Cardiac fibroblast (primary cell): Measurements from ENCODE around the gene PGLYRP4.

Source experiments
- DNase-seq, 2 donors: peaks; one replicate each; pipeline versions ENCODE4 v3.0.0 to v3.0.0-alpha.2; 2010; ENCODE audit warnings: low read depth in 2 of 2
- H3K4me3 ChIP-seq, 2 donors: replicated peaks in 1 of 2; 1 replicate in 1 of 2; 2 replicates in 1 of 2; pipeline ENCODE4 v1.5.1; 2011; ENCODE audit warnings: low read depth in 2 of 2, low read length in 2 of 2, mild to moderate bottlenecking in 2 of 2, moderate library complexity in 1 of 2
- CTCF ChIP-seq: IDR thresholded peaks from one replicate; pipeline ENCODE4 v1.5.1; 2011; ENCODE audit warnings: low read depth, mild to moderate bottlenecking, low read length, inconsistent platforms

PGLYRP4 gene

GRCh38 chr1:153366261-153366660 is 17.6 kb upstream of the PGLYRP4 start:
- H3K4me3 ChIP-seq, result no peak overlapping the region
- DNase-seq, result no peak
- no peak for TF ChIP-seq CTCF

- no peak for TF ChIP-seq CTCF
- no peak overlapping the region for H3K4me3 ChIP-seq
- no peak for DNase-seq
Observed at GRCh38 chr1:153365696-153366095, 17.1 kb upstream of the PGLYRP4 start.

DNA sequence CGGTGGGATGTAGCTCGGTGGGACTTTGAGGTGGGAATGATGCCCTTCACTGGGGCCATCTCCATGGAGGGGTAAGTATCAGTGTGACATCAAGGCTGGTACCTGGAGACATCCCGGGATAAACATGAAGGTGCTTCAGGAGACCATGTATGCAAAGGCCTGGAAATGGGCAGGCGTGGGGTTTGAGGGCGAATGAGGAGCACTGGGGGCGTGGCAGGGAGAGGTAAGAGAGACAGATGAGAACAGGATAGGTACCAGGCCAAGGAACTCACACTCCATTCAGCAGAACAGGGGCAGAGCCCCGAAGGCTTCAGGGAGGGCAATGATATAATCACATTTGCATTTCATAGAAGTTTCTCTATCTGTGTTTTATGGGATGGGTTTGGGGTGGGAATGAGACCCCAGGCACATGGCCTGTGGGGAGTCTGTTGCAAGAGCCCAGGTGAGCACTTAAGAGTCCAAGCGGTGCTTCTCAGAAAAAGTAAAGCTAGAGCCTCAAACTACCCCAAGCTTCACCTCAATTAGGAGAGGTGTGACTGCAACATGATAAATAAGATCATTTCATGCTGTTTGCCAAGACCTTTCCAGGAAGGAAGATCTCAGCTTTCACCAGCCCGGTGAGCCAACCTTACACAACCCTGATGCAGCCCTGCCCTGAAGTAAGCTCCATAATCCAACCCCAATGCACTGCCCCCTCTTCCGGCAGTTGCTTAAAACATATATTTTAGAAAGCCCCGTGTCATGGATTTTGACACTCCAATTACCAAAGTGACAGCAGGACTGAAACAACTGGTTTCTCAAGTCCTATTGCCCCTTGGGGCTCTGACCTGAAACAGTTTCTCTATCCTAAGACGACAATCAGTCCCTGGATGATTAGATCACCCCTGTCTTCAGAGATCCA is 16.4 kb upstream of the PGLYRP4 start:
- TF ChIP-seq CTCF, result no peak
- H3K4me3 ChIP-seq, result no peak overlapping the region
- DNase-seq, result no peak

GRCh38 chr1:153364156-153364555 is 15.5 kb upstream of the PGLYRP4 start:
- TF ChIP-seq CTCF, result no peak
- no peak for DNase-seq
- H3K4me3 ChIP-seq, result no peak overlapping the region

DNA sequence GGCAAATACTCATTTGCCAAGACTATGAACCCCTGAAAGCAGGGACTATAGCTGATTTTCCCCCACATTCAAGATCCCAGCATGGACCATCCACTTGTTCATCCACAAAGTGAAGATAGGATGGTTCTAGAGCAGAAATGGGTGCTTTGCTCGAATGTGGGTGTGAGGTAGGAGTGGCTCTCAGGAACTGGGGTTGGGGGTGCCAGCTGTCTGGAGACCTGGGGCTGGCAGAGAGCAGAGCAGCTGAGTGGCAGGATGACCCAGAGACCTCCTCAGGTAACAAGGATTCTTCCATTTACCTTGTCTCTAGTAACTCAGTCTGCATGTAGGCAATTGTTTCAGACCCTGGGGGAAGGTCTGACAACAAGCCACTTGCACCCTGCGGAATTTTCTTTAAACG is 15.0 kb upstream of the PGLYRP4 start:
- H3K4me3 ChIP-seq, result no peak overlapping the region
- DNase-seq, result no peak
- no peak for TF ChIP-seq CTCF

- H3K4me3 ChIP-seq, result no peak overlapping the region
- no peak for TF ChIP-seq CTCF
- no peak for DNase-seq
Observed at GRCh38 chr1:153362187-153362775, 13.6 kb upstream of the PGLYRP4 start.
